HFF-Myc (cell line): ENCODE data around the gene VWA5B1.

Experiments used
- DNase-seq: peaks from one replicate; pipeline ENCODE4 v3.0.0-alpha.2; 2011; ENCODE audit warnings: low read depth; ENCODE audit errors: extremely low read depth
- H3K4me3 ChIP-seq: replicated peaks from 2 replicates; pipeline ENCODE4 v1.5.1; 2011; ENCODE audit warnings: low read depth, mild to moderate bottlenecking, control low read depth, low read length
- TF ChIP-seq, protein P1 (sequence below): IDR thresholded peaks from 2 replicates; pipeline ENCODE4 v1.5.1; 2012; ENCODE audit warnings: mild to moderate bottlenecking, low read depth, low read length, control low read depth; ENCODE audit errors: missing control alignments

The VWA5B1 gene

DNA sequence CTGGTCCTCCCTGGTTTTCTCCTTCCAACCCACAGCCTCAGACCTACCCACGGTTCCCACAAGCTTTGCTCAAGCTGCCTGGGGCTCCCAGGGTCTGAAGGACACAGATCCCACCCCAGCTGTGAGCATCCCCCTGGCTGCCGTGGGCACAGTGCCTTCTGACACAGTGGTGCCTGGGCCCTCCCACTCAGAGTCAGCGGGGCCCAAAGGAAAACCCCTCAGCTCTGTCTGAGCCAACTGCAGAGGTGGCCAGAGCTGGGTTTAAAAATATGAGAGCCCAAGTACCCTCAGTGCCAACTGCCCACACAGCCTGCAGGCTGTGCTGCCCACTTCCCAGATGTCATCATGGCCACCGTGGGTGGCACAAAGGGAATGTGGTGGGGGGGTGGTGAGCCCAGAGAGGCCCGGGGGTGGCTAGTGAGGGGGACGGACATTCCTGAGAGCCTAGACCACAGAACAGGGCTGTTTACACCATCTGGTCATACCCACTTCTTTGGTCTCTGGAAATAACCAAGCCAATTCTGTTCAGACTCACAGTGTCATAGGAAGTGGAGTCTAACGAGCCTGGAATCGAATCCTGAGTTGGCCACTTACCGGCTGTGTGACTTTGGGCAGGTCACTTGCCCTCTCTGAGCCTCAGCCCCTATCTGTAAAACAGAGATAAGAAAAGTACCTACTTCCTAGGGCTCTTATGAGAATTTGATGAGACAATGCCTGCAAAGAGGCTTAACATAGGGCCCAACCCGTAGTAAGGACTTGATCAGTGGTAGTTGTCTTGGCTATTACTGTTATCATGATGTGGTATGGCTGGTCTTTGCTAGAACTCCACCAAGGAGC lies 109.9 kb downstream of the VWA5B1 start:
- DNase-seq: no peak
- no peak overlapping the region for H3K4me3 ChIP-seq
- TF ChIP-seq, protein P1, sequence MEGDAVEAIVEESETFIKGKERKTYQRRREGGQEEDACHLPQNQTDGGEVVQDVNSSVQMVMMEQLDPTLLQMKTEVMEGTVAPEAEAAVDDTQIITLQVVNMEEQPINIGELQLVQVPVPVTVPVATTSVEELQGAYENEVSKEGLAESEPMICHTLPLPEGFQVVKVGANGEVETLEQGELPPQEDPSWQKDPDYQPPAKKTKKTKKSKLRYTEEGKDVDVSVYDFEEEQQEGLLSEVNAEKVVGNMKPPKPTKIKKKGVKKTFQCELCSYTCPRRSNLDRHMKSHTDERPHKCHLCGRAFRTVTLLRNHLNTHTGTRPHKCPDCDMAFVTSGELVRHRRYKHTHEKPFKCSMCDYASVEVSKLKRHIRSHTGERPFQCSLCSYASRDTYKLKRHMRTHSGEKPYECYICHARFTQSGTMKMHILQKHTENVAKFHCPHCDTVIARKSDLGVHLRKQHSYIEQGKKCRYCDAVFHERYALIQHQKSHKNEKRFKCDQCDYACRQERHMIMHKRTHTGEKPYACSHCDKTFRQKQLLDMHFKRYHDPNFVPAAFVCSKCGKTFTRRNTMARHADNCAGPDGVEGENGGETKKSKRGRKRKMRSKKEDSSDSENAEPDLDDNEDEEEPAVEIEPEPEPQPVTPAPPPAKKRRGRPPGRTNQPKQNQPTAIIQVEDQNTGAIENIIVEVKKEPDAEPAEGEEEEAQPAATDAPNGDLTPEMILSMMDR: no peak

DNA sequence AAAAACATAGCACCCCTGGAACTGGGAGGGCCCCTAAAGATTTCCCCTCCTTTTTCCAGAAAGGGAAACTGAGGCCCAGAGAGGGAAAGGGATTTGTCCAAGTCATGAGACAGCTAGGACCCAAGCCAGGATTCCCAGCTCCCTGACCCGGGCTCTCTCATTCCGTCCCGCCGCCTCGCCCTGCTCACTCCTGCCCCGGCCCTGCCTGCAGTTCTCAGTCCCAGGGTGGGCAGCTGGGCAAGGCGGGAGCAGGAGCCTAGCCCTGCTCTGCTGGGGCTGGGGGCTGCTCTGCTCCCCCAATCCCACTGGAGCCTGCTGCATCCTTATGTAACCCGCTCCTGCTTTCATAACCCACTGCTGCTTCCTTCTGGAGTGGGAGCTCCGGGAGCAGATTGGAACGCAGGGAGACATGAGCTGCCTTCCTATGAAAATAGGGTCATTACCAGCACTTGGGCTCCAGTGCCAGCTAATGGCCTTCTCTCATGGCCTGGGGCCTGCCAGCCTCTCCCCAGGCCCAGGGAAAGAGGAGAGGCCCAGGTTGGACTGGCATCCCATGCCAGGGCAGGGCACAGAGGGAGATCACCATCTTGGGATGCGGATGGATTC lies 110.8 kb downstream of the VWA5B1 start:
- TF ChIP-seq, protein P1: no peak
- H3K4me3 ChIP-seq: no peak overlapping the region
- no peak for DNase-seq

DNA sequence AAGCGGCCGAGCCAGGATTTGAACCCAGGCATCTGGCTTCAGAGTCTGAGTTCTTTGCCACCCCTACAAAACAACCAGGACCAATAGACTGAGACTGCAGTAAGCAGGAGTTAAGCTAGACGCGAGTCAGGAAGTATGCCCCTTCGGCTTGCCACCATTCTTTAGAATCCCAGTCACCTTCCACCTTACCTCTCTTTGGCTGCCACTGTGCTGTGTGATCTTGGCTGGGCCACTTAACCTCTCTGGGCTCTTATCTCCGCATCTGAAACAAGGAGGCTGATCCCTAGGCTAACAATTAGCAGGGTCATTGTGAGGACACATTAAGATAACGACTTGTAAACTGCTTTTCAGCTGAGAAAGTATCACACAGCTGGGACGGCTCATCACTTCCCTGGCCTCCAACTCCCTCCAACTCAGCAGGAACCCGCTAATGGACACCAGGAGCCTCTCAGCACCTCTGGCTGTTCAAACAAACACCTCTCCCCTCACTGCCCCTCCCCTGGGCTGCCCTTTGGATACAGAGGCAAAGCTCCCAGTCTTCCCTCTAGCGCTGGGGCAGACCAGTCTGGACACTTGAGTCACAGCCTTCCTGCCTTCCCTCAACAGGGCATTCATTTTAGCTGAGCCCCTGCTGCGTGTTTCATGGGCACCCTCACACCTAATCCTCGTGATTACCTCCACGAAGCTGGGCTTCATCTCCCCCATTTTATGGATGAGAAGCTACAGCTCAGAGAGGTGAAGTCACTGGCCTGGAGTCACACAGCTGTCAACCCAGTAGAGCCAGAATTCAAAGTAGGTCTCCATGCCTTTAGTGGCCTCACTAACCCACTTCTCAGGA lies 112.1 kb downstream of the VWA5B1 start:
- H3K4me3 ChIP-seq: no peak overlapping the region
- TF ChIP-seq, protein P1: no peak
- no peak for DNase-seq

DNA sequence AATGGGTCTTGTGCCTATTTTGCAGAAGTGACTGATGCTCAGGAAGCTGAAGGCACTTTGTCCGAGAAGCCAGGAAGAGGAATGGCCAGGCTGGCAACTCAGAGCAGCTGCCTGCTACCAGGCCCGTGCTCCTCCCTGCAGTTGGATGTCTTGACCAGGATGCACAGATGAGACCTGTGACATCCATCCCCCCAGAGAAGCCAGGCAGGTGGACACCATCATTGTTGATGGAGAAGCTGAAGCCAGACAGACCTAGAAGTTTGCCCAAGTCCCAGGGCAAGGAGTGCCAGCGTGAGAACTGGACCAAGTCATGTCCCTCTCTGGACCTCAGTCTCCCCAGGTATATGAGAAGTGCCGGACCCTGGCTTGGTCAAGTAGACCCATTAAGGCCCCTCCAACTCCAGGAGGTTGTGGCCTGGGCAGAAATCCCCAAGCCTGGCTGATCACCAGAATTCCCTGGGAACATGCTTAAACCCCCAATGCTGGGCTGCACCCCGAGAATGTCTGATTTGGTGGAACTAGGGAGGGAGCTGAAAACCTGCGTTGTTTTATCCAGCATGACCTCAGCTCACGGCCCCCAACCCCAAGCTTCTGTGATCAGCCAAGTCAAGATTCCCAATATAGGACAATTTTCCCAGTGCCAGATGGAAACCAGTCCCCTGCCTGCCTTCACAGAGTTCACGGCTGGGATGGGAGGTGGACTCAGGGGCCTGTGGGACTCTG lies 112.9 kb downstream of the VWA5B1 start:
- DNase-seq: no peak
- TF ChIP-seq, protein P1: no peak
- H3K4me3 ChIP-seq: no peak overlapping the region

DNA sequence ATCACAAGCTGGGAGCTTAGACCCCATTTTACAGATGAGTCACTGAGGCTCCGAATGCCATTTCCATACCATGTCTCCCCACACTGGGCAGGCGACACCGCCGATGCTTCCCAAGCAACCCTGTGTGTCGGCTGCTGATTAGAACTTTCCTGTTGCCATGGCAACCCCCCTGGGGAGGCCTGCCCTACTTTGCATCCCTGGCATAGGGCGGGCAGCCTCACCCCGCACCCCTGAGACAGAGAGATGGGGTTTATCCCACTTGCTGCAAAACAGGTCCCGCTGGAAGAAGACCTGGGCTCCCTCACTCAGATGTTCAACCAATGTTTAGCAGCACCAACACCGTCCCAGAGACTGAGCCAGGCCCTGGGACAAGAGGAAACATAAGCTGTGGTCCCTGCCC lies 113.8 kb downstream of the VWA5B1 start:
- H3K4me3 ChIP-seq: no peak overlapping the region
- DNase-seq: no peak
- TF ChIP-seq, protein P1: no peak
